ENCODE data around the gene PCNT.

Gene PCNT

GRCh38 chr21:46377789-46378188 is 53.8 kb downstream of the PCNT start:
- DNase-seq (ENCODE audit: low read depth, low spot score), result no peak

GRCh38 chr21:46379105-46379504 is 55.1 kb downstream of the PCNT start:
- no peak for DNase-seq (ENCODE audit: low read depth, low spot score)

DNA sequence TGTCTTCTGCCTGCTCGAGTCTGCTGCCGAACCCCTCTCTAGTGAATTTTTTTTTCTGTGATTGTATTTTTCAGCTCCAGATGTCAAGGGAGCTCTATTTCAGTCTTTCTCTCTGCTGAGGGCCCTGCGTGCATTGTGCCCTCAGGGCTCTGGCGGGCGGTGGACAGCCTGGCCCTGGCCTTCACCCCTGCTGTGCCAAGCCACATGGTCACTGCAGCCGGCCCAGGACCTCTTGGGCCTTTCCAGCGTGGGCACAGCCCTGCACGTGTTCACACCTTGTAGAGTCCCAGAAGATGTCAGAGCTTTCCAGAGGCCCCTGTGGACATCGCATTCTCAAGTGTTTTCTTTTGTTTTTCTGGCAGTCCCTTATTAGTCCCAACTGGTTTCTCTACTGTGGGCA is 55.7 kb downstream of the PCNT start:
- DNase-seq (ENCODE audit: low read depth, low spot score), result no peak

DNA sequence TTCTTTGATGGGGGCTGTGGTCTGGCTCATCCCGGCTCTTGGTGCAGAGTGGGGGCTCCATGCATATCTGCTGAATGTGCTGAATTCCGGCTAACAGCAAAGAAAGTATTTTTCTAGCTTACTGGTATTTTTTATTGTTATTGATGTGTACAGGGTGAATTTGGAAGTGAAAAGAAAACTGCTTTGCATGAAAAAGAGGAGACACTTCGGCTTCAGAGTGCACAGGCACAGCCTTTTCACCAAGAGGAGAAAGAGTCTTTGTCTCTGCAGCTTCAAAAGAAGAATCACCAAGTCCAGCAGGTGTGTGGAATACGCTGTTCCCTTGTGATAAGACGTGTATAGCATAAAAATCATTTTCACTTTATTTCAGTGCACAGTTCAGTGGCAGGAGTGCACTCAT is 57.6 kb downstream of the PCNT start:
- DNase-seq (ENCODE audit: low read depth, low spot score), result no peak

- DNase-seq (ENCODE audit: low read depth, low spot score), result no peak
Measured at GRCh38 chr21:46384556-46384955, 60.6 kb downstream of the PCNT start.

- no peak for DNase-seq (ENCODE audit: low read depth, low spot score)
Measured at GRCh38 chr21:46385846-46386733, 62.1 kb downstream of the PCNT start.

DNA sequence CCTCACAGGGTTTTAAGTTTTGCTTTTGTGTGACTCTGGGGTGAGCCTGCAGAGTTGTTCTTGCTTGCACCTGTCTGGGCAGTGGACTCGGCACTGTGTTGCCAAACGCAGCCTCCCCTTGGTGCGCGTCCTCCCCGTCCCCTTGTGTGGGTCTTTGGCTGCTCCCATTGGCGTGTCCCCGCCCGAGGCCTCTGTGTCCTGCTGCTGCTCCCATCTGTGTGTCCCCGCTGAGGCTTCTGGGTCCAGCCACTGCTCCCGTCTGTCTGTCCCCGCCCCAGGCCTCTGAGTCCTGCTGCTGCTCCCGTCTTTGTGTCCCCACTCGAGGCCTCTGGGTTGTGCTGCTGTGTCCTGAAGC is 62.8 kb downstream of the PCNT start:
- no peak for DNase-seq (ENCODE audit: low read depth, low spot score)

- no peak for DNase-seq (ENCODE audit: low read depth, low spot score)
Measured at GRCh38 chr21:46388206-46388880, 64.4 kb downstream of the PCNT start.

GRCh38 chr21:46388896-46389295 is 64.9 kb downstream of the PCNT start:
- DNase-seq (ENCODE audit: low read depth, low spot score), result no peak

GRCh38 chr21:46390603-46391545 is 66.9 kb downstream of the PCNT start:
- DNase-seq (ENCODE audit: low read depth, low spot score), result no peak

DNA sequence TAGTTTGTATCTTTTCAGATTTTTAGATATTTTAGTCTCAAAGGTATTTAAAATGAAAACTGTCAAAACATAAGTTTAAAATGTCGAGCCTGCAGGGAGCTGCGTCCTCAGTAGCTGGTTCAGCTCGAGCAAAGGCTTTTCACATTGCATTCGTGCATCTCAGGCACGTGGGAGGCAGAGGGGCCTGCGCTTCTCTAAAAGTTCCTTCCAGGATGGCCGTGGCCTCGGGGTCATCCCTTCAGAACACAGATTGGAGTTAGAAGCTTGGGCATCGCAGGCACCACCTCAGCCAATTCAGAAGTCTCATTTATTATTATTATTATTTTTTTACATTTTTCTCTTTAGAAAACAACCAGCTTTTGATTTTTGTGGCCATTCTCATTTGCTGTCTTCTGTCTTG is 67.8 kb downstream of the PCNT start:
- DNase-seq (ENCODE audit: low read depth, low spot score), result no peak

DNA sequence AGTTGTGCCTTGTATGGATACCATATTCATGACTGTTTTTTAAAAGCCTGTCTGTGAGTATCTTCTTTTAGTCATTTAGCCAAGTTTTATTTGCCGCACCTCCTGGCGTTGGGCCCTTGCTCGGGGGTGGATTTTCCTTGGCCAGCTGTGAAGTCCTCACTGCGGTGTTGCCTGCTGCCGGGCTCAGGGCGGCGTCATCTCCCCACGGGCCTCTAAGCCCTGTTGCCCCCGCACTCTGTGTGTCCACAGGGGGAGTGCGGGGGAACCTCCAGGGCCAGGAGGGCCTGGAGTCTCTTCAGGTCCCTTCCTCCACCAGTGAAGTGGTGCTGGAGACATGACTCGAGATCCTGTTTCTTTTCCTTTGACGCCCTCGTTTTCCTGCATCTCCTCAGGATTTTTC is 69.0 kb downstream of the PCNT start:
- no peak for DNase-seq (ENCODE audit: low read depth, low spot score)

DNA sequence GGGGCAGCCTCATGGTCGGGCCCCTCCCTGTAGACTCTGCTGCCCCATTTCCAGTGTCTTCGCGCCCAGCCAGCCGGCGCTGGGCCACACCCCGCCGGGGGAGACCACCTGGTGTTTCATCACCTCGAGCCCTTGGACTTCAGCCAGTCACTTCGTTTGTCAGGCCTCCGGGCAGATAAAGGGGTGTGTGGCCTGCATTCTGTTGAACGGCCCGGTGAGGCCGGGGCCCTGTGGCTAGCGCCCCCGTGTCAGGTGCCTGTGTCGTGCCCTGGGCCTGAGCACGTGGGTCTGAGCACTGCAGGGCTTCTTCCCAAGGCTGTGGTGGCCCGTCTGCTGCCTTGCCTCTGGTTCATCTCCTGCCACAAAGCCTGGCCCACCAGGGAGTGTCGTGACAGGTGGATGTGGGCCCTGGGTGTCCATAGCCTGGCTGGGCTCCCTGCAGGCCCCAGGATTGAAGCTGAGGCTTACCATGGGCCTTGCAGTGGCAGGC is 69.5 kb downstream of the PCNT start:
- no peak for DNase-seq (ENCODE audit: low read depth, low spot score)

DNA sequence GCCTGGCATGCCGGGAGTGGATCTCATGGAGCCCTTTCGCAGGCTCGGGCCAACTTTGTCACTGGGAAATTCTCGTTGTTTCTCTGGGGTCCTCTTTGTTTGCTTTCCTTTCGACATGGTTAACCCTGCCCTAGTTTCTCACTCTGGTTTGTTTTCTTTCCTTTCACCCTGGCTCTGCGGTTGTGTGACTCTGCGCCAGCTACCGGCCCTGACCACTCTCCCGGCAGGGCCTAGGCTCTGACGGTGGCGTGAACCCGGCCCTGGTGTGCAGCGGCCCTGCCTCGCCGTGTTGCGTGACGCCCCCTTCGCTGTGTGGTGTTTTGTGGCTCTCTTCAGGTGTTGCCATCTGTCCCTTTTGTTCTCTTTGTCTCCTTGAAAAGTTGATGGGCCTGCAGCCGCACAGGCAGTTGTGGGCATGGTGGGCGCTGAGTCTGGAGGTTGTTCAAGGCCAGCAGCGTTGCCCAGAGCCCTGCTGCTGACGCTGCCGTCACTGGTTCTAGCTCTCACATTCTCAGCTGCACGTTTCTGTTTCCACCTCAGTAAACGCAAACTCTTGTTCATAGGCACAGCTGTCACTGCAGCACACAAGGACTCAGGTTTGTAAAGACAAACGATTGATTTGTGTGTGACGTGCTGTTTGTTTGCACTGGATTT is 70.1 kb downstream of the PCNT start:
- no peak for DNase-seq (ENCODE audit: low read depth, low spot score)

DNA sequence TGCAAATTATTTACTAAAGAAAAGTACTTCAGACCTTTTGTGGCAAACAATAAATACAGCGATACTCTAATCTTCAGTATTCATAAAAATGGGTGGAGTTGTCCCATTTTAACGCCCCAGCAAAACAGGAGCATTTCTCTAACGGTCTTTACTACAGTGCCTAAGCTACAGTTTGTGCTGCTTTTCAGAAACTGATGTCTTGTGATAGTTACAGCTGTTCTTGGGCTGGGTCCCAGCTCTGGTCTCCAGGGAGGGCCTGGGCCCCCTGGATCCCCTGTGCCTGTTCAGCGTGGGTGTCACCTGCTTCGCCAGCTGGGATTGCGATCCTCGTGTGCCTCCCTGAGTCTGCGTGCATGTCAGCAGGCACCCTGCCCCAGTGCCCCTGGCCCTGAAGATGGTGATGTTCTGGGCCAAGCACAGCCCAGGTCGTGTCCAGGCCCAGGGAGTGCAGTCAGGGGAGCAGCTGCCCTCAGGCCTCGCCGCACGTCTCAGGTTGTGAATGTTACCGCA is 70.7 kb downstream of the PCNT start:
- no peak for DNase-seq (ENCODE audit: low read depth, low spot score)

DNA sequence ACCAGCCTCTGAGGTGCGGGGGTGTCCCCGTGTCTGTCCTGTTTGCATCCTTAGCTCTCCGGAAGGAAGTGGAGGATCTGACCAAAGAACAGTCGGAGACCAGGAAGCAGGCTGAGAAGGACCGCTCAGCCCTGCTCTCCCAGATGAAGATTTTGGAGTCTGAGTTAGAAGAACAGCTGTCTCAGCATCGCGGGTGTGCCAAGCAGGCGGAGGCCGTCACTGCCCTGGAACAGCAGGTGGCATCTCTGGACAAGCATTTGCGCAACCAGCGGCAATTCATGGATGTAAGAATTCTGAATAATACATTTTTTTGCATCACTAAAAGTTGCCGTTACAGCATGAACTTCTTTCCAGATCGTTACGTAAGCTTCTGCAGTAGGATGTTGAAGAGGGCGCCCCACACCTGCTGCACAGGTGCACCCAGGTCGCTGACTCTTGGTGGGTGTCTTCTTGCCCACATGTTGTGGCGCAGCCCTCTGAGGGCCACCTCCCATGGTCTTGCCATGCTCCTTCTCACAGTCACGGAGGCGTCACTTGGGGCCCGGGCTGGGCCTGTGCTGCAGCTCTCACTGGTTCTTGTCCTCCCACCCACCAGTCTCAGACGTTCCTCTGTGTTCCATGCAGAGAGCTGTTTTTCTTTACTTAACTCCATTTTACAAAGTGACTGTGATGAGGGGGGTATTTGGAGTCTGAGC is 73.4 kb downstream of the PCNT start:
- DNase-seq (ENCODE audit: low read depth, low spot score), result no peak

GRCh38 chr21:46397993-46398392 is 74.0 kb downstream of the PCNT start:
- DNase-seq (ENCODE audit: low read depth, low spot score), result no peak

DNA sequence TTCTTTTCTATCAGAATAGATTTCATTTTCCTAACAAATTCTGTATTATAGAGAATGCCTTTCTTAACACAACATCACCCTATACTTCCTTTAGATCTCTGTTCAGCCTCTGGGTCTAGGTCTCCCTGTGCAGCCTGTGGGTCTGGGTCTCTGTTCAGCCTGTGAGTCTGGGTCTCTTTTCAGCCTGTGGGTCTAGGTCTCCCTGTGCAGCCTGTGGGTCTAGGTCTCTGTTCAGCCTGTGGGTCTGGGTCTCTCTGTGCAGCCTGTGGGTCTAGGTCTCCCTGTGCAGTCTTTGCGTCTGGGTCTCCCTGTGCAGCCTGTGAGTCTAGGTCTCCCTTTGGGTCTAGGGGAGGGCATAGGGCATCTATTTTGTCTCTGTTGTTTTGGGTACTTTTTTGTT is 75.2 kb downstream of the PCNT start:
- DNase-seq (ENCODE audit: low read depth, low spot score), result no peak

GRCh38 chr21:46399686-46400085 is 75.7 kb downstream of the PCNT start:
- no peak for DNase-seq (ENCODE audit: low read depth, low spot score)

DNA sequence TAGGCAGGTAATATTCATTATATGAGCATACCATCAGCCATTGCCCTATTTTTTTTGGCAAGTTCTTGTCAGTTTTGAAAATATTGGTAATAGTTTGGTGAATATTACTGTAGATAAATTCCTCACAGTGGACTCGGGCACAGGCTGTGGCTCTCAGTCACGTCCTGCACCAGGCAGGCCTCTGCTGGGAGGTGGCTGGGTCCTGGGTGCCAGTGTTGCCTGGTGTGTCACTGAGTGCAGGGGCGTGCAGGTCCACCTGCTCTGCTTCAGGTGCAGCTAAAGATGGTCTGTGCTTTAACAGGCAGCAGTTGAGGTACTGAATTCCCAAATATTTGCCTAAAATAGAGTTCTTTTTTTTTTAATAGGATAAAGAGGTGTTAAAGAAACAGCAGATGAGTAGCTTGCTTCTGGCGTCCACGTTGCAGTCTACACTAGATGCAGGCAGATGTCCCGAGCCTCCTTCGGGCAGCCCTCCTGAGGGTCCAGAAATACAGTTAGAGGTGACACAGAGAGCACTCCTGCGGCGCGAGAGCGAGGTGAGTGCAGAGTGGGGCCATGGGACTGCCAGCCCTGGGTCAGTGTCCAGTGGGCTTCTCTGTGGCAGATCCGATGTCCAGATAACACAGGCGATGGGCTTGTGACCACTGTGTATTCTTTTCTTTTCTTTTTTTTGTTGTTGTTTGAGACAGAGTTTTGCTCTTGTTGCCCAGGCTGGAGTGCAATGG is 77.4 kb downstream of the PCNT start:
- DNase-seq (ENCODE audit: low read depth, low spot score), result no peak

Data from iPS DF 19.7 (cell line).